Activated naive CD4-positive, alpha-beta T cell treated with anti-CD3 and anti-CD28 coated beads, Interleukin-2, amount 50 U/mL, for 16 hours (primary cell): ENCODE results near the gene C22orf31.

Source experiments
- DNase-seq: peaks from one replicate; pipeline ENCODE4 v3.0.0-alpha.2; 2020

The C22orf31 gene

DNA sequence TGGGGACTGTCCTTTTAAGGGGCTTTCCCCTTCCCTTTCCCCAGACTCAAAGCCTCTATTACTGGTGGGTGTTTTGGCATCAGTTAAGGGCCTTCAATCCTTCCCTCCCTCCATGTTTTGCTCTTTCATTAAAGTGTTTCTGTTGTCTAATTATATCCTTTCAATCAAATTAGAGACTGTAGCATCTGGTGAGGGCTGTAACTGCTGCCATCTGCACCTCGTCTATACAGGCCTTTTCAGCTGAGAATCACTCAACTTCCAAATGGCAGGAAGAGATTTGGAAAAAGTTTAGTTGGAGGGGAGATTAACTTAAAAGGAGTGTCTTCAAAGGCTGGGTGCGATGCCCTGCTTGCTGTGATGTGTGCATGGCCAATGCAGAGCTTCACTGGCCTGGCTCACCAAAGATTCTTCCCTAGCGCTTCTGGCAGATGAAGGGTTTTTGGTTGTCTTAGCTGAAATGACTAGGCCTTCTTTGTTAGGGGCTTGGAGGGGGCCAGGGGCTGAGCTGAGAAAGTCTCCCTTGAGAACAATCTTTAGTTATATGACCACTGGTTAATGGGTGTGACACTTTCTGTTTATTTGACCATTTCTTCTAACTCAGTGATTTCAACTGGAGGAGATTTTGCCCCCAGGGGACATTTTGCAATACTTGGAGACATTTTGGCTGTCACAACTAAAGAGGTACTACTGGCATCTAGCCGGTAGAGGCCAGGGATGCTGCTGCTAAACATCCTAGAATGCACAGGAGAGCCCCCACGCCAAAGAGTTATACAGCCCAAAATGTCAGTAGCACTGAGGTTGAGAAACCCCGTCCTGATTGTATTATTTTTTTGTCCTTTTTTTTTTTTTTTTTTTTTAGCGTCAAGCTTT lies 18.7 kb upstream of the C22orf31 start:
- DNase-seq, result no peak

DNA sequence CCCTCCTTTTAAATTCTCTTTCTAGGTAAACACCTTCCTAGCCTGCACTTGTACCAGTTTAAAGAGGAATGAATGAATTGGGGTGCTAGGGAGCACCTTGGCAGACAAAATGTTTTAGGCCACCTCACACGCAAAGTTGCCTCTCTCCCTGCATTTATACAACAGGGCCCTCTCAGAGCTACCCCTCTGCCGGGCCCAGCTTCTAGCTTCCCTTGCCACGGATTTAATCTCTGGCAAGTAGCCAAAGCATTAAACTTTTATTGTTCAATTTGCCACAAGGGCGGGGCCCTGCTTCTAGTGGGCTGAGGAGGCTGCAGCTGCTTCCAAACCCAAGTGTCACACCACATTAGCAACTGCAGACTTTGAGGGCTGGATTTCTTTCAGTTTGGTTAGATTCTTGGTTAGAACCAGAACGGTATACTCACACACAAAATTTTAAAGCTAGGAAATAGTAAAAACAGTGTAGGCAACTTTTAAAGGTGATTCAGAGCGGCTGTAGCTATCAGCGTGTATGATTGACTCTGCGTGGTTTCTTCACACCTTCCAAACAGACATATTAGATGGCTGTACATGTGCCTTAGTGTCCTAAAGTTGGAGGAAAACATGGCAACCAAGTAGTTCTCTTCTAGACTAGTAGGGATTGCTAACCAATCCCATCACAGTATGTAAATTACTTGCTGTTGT lies 17.7 kb upstream of the C22orf31 start:
- no peak for DNase-seq

DNA sequence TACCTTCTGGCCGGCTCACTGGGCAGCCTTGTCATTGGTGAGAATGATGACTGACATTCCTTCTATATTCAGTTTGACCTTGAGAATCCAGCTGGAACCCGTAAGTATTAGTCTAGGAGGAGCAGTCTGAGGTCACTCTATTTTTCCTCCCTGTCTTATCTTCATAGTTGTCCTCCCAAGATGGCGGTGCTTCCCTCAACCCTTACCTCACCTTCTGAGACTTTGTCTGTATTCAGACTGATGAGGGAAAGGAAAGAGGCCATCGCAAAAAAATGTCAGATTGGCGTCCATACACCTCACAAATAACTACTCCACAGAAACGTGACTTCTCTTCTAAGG lies 17.2 kb upstream of the C22orf31 start:
- DNase-seq, result no peak

DNA sequence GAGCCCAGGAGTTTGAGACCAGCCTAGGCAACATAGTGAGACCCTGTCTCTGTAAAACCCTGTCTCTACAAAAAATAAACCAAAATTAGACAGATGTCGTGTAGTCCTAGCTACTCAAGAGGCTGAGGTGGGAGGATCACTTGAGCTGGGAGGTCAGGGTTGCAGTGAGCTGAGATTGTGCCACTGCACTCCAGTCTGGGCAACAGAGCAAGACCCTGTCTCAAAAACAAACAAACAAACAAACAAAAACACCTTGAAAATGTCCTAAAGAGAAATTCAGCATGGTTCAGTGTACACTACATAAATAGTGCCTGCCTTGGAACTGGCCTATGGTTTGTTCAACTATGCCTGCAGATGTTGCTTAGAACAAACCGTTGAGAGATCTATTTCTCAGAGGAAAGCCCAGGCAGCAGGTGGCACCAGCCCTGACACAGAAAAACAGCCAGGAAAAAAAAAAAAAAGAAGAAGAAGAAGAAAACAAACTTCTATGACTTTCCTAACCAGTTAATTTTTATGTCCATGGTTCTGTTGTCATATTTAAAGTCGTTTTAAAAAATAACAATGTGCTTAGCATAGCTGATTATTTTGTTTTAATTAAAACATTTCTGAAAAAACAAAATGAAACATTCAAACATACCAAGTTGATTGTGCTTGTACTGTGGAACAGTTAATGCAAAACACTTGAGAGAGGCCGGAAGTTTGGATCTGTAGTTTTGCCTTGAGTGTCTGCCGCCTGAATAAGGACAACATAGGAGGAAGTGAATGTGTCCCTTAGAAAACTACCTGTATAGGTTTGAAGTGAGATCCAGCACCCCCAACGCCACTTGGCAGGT lies 16.6 kb upstream of the C22orf31 start:
- DNase-seq, result no peak

DNA sequence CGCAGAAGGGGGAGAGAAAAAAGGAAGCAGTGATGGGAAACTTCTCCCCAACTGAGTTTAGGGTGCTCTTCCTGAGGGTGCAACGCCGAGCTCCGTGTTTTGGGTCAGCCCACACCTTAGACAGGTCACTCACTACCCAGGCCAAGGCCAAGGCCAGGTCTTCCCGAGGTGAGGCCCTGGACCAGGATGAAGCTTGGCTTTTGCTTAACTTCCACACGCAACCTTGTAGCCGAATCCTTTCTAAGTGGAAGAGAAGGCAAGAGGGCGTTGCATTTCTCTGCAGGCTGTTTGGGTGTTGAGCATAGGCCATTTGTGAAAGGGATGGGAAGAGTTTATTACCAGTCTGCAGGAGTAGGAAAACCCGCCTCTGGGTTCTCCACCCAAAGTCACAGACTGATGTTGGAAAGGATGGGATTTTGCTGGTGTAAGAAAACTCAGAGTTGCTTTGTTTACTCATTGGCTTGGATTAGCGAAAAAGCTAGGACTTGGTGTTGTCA lies 12.7 kb upstream of the C22orf31 start:
- no peak for DNase-seq

DNA sequence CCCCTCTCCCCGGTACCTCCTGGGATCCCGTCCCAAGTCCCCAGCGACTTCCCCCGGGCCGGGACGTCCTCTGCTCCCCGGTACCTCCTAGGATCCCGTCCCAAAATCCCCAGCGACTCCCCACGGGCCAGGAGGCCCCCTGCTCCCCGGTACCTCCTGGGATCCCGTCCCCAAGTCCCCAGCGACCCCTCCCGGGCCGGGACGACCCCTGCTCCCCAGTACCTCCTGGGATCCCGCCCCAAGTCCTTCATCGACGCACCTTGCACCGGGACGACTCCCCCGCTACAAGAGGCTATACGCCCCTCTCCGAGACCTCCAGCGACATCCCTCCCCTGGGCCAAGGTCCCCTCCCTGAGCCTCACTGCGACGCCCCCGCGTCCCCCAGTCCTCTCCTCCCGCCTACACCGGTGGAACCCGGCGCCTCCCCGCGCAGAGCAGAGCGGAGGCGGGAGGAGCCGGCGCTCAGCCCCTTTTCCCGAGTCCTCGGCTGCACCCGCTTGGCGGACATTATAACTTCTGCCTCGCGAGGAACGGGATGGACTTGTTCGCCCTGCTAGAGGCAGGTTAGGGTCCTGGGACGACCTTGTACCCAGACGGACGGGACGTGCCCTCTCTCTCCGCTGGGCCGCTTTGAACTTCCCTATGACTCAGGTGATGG lies 12.1 kb upstream of the C22orf31 start:
- peak; percentile 29 for DNase-seq

DNA sequence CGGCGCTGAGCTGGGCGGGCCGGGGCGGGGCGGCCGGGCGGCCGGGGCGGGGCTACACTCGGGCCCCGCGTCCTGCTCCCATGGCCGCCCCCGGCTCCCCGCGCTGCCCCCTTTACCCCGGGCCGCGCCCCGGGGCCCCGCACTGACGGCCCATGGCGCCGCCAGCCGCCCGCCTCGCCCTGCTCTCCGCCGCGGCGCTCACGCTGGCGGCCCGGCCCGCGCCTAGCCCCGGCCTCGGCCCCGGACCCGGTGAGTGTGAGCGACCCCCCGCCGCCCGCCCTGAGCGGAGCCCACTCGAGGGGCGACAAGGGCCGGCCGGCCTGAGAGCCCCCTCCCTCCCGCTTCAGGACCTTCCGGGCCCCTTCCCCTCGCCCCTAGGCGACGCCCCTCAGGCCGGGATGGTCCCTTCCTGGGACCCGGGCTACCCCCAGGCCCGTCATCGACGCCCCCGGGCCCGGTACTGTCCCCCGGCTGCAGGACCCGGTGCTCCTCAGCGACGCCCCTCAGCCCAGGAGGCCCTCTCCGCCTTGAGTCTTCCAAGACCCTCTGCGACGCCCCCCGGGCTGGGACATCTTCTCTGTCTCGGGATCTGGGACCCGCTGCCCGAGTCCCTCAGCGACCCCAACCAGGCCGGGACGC lies 11.5 kb upstream of the C22orf31 start, which contains the start of gene KREMEN1:
Gene KREMEN1, plus strand, starts transcription at position 57 of the 639 bp plus-strand sequence. Its CDS starts 96 bp downstream, at position 153.
- DNase-seq, result no peak

DNA sequence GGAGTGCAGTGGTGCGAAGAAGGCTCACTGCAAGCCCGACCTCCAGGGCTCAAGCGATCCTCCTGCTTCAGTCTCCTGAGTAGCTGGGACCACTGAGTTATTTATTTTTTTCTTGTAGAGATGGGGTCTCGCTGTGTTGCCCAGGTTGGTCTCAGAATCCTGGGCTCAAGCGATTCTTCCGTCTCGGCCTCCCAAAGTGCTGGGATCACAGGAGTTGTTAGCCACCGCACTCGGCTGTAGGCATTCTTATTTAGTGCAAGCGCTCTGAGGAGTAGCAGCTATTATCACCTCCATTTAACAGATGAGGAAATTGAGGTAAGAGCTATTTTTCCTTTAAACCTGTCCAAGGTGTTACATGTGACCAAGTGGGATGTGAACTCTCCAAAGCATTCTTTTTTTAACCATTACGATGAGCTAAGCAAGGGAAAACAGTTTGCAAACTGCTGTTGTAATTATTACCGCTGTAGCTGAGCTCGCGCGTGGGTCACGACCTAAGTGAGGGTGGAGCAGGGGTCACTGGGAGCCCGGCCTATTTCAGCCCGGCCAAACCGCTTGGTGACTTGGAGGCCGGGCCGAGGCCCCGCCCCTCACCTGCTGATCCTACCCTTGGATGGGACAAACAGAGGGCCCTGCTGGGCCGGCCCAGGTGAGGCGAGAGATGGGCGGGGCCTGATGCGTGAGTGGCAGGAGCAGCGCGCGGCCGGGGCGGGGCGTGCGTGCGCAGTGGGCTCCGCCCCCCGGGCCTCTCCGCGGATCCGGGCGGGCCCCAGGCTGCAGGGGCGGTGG lies 10.8 kb upstream of the C22orf31 start:
- peak; percentile 86 for DNase-seq

DNA sequence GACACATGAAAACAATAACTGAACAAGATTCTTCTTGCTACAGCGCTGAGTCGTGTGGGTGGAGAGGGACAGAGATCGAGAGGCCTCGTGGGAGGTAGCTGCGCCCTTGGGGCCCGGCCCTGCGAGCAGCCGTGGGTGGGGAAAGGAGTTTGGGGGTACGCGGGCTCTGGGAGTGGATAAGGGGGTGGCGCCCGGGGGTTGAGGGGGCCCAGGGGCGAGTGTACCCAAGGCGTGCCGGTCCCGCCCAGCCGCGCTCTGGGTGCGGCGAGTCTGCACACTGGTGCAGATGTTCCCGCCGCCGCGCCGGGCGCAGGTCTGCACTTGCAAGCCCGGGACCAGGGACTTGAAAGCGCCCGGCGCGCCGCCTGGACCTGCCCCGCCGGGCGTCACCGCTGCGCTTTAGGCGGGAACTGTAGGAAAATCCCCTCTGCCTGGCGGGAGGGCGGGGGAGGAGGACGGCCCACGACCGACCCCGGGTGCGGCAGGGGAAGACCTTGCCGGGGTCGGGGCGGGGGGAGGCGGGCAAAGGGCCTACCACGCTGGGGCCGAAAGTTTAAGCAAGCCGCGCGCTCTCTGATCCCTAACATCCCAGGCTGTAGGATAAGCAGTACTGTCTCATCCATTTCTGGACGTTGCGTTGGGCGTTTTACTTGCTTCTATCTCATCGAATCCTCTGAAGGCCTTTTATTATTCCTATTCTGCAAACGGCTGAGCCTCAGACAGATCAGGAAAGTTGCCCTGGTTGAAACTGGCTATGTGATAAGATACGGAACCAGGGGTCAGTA lies 9.8 kb upstream of the C22orf31 start:
- DNase-seq, result peak; percentile 35

DNA sequence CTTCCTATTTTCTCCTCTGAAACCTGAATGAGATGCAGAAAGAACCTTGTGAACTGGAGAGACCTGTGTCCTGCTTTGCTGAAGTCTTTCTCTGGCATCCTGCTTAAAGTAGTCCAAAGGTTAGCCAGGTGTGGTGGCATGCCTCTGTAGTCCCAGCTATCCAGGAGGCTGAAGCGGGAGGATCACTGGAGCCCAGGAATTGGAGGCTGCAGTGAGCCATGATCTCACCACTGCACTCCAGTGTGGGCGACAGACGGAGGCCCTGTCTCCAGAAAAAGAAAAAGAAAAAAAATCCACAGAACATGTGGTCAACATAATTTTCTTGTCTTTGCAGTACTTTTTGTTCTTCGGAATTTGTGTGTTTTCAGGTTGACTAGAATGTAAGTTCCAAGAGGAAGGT lies 8.9 kb upstream of the C22orf31 start:
- no peak for DNase-seq

DNA sequence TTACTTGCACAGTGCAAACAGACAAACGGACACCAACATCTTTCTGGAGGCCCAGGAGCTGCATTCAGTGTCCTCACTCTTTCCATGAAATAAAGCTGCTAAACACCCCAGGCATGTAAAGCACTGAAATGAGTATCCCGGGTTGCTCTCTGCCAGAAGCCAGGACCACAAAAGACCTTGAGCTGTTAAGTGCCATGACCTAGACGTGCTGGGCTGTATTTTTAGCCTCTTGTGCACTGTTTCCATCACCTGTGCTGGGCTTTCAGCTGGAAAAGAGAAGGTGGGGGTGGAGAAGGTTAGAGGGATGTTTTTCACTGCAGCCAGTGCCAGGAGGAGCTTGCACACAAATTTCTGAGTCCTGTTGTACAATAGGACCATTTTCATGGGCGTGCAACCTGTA lies 7.8 kb upstream of the C22orf31 start:
- no peak for DNase-seq

DNA sequence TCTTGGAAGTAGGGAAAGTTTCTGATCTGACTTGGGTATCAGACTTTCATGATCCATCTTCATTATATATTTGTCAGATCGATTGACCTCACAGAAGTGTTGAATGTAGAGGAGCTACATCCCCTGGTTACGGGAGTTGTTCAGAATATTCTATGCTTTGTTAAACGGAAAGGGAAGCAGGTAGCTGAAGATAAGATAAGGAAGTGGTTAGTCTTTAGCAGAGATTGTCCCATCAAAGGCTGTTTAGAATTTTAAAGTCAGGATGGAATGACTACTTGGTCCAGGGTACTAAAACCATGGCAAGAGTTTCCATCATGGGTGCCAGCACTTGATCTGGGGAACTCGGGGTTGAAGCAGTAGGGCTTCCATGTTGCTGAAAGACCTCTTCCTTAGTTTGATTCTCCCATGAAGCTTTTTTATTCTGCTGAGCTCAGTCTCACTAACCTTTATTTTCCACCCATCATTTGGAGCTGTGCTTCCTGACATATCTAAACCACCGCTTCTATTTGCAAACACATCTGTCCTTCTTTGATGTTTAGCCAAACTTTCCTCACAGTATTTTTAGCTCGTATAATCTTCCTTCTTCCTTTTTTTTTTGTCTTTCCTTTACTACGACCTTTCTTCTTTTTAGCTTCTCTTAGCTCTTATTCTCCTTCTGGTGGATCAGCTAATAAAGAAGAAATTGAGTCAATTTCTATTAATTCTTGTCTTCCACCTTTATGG lies 4.0 kb upstream of the C22orf31 start:
- DNase-seq, result no peak

DNA sequence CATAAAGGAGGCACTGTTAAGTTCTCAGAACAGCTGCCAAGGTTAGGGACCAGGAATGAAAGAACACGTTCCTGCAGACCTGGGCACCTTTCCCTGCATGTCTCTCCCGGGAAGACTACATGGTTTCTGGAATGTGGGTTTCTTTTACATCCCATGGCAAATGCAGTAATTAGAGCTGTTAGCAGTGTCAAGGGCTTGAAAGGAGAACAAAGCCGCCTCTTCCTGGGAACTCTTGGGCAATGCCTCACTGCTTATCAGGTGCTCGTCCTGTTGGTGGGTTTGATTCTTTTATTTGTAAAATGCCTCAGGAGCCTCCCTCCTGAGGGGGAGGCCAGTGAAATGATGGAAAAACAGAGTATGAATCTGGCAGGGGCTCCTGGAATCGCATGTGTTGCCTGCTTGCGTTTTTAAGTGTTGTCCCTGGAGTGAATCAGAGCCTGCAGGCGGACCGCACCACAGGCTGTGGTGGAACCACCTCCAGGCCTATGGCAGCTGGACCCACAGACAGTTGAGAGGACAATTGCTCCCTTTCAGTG lies 723 bp upstream of the C22orf31 start:
- DNase-seq, result no peak

DNA sequence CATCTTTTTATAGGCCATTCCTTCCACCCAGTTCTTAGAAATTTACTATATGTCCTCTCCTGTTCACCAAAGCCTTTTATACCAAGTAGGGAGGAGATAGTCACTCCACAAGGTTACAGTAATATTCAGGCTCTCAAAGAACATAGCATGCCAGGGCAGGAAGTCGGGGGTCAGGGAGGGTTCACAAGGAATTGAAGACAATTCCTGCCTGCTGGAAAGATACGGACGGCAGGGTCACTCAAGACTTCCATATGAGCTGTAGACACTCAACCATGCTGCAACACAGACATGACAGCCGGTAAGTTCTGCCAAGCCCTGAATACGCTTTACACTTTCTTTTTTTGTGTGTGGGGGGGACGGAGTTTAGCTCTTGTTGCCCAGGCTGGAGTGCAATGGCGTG lies 700 bp downstream of the C22orf31 start:
- DNase-seq, result no peak

DNA sequence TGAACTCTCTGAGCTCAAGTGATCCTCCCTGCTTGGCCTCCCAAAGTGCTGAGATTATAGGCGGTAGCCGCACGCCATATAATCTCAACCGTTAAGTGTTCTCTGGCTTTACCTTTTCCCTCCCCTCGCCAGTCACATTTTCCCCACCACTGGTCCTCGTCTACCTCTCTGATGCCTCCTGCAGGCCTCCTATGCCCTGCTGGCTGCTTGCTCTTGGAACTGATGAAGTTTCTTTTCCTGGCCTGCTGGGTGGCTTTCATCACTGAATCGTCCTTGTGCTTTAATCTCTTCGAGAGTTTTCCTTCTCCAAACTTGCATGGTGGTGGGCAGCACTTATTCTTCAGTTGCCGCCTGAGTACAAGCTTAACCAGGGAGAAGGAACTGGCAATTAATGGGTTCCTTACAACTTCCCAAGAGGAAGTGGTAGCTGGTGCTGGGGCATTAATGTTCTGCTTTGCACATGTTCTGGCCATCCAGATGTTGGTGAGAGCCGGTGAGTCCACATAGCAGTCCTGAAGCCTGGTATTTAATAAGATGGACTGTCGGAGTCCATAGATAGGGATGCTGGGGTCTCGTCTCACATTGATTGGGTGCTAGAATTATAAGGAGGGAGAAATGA lies 1.3 kb downstream of the C22orf31 start:
- DNase-seq, result no peak

DNA sequence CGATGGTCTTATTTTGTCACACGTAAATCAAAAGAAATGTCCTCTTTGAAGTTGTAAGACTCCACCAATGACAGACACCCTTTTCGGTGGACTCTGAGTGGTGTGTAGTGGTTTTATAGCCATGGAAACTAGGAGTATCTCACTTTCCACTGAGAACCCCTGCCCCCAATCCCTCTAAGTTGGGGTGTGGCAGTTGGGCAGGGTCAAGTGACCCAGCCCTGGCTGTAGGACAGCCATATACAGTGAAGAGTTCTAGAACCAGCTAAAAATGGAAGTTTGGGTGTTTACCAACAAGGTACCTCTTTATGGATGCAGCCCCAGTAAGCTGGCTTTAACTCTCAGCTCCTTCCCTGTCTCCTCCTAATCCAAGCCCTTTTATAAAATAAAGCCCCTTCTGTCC lies 5.2 kb downstream of the C22orf31 start:
- no peak for DNase-seq

DNA sequence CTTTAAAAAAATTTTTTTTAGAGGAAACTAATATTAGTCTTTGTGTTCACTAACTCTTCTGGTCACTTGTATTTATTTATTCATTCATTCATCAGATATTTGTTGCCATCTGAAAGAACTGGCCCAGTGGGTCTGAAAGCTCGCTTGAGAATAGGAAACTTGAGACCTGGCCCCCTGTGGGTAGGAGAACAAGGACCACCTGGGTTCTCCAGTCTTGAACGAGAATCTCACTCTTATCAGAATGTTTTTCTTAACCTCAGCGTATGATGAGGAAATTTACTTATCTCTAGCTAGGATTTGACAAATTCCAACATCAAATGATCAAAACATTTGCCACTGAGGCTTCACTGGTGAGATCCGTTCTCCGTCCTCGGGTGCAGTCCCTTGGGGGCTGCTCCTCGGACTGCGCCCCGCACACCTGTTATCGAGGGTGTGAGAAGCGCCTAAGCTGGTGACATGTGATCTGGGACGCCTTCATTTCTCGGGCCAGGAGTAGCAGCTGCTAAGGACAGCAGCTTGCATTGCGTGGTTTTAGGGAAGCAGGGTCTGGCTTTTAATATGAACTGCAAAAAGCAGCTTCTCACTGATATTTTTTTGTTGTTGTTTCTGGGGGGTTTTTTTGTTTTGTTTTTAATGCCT lies 6.3 kb downstream of the C22orf31 start:
- no peak for DNase-seq

DNA sequence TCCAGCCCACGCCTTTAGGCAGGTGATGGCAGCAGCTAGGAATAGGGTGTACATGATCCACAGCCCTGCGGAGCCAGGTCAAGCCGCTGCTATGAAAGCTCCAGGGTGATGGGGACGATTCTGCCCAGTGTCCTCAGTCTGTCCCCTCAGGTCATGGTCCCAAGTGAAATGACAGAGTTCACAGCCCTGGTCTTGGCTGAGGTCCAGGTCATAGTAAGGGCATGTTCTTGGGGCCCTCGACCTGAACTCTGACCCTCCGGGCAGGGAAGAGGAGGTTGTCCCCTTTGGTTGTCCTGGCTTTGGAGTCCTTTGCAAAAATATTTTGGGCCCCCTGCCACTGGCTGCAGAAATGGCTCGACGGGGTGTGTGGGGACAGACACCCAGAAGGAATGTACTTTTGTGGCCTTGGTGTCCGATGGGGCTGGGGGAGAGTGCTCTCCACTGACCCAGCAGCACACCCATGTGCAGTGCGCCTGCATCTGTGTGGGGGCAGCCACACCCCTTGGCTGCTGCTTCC lies 7.3 kb downstream of the C22orf31 start:
- no peak for DNase-seq
